H1 (cell line): ENCODE results near the gene ATP2B1. TPM values are rescaled to one million over a fixed set of nuclear protein-coding genes. Genes with fewer than 3 reads are reported as not detected.

Experiments used
- BCL11A ChIP-seq, 2 experiments: IDR thresholded peaks; one replicate each; pipeline ENCODE4 v1.6.1; 2011; ENCODE audit warnings: low read depth in 2 of 2, low read length in 2 of 2, mild to moderate bottlenecking in 2 of 2
- JUND ChIP-seq: IDR thresholded peaks from 2 replicates; pipeline ENCODE4 v1.6.1; 2011; ENCODE audit warnings: mild to moderate bottlenecking, improper control_type of control experiment, low read length
- TCF12 ChIP-seq: IDR thresholded peaks from 2 replicates; pipeline ENCODE4 v1.6.1; 2011; ENCODE audit warnings: low read depth, mild to moderate bottlenecking, low read length
- polyA plus RNA-seq, 7 experiments: library from polyadenylated mRNA; depleted of rRNA in 3 of 7; stranded (reverse) in 5 of 7; unstranded in 2 of 7; fragments of >200 nt in 5 of 7; fragments of 200-250 nt in 2 of 7; gene quantifications; 1 replicate in 5 of 7; 2 replicates in 1 of 7; 4 replicates in 1 of 7; pipeline versions ENCODE4 v1.2.1 to v1.2.3, GENCODE V29; 2011 to 2013; ENCODE audit warnings: missing spikeins in 2 of 7, mixed read lengths in 2 of 7
- total RNA-seq: library from RNA; stranded (reverse); fragmentation: NEBNext Ultra II Directional; extraction: Animal tissue kit (Norgen Biotek cat#: 25700); gene quantifications from 2 replicates; pipeline ENCODE4 v1.2.1, GENCODE V29; 2021

ATP2B1 gene
- total and polyA plus RNA-seq, 2 of the 8 experiments (the other 6 are each of a cell fraction or from before 2014, with no cell fraction given) = 4.3 to 32.0 TPM

- no peak for TF ChIP-seq TCF12
- TF ChIP-seq JUND = no peak
- TF ChIP-seq BCL11A (IDR thresholded peaks at IDR 0.05; ENCODE audit: low read depth in 2 of 2, low read length in 2 of 2) = no peak
Measured at GRCh38 chr12:89636052-89636775, 72.4 kb downstream of the ATP2B1 start (continued).
